GM21526 (cell line): ENCODE results near the gene LGI2.

Experiments
- ATAC-seq: cut with Tn5 transposase; IDR thresholded peaks from one replicate; pipeline ENCODE4 v1.9.1; 2021; ENCODE audit warnings: moderate library complexity; ENCODE audit not compliant: unreplicated experiment, low FRiP score

LGI2 gene

GRCh38 chr4:25000639-25001038 lies 30.1 kb downstream of the LGI2 start:
- no peak for ATAC-seq

DNA sequence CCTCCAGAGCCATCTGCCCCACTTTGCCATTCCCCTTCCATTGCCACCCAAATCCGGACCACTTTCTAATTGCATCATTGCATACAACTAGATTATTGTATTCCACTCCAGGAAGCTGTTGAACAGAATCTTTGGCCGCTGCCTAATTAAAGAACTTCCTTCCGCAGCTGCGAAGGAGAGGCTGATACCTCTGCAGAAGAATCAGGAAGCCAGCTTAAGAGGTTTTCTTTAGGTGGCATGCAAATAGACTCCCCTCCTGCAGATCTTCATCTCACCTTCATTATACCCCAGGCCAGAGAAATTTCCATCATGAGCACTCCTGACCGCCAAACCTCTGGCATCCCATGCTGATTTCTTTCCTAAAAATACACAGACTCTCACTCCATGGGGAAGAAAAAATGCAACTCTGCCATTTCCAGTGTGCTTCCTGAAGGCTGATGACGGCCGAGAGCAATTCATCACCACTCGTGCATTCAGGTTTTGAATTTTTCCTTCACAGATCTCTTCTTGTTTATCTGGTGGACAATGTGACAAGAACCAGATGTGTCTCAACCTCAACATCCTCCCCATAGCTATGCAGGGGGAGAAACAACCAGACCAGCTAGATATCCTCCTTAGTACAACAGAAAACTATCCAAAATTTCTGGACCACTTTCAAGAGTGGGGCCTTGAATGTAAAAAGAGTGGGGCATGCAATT lies 31.2 kb downstream of the LGI2 start:
- no peak for ATAC-seq

DNA sequence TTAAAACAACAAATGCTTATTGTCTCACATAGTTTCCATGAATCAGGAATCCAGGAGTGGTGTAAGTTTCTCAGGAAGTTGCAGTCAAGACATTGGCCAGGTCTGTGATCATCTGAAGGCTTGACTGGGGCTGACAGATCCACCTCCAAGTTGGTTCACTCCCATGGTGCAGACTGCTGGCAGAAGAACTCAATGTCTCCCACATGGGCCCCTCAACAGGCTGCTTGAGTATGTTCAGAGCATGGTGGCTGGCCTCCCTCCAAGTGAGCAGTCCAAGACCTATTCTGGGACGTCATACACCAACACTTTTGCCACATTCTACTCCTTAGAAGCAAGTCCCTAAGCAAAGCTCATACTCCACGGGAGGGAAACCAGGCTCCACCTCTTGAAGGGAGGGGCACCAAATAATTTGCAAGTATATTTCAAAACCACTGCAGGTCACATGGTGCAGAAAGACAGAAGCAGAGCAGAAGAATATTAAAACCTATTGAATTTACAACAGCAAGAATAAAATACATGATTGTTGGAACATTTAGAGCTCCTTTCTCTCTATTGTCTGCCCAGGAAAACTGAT lies 35.3 kb downstream of the LGI2 start:
- ATAC-seq: no peak

GRCh38 chr4:24993551-24994080 lies 37.1 kb downstream of the LGI2 start:
- ATAC-seq: no peak

DNA sequence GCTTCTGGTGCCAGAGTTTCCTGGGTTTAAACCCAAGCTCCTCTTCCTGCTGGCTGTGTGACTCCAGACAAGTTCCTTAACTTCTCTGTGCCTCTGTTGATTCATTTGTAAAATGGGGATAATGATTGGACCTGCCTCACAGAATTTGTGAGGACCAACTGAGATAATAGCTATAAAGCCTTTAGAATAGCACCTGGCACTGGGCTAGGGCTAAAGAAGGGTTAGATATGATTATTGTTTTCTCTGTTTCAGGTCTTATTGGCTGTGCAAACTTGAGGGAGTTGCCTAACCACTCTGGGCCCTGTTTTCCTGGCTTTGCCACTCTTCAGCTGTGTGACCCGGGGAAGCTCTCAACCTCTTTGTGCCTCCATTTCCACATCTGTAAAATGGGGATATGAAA lies 37.8 kb downstream of the LGI2 start:
- no peak for ATAC-seq

DNA sequence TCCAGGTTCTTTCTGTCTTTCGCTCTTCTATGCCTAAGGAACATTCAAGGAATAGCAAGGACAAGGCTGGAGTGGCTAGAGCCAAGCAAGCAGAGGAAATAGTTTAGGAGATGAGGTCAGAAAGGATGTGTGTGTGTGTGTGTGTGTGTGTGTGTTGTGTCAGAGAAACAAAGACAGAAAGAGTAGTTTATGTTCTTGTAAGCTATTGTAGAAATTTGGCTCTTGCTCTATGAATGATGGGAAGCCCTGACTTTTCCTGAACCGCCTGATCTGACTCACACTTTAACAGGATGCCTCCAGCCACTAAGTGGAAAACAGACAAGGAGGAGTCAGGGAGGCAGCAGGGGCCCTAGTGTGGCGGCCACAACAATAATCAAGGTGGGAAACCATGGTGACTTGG lies 39.7 kb downstream of the LGI2 start:
- ATAC-seq: no peak

DNA sequence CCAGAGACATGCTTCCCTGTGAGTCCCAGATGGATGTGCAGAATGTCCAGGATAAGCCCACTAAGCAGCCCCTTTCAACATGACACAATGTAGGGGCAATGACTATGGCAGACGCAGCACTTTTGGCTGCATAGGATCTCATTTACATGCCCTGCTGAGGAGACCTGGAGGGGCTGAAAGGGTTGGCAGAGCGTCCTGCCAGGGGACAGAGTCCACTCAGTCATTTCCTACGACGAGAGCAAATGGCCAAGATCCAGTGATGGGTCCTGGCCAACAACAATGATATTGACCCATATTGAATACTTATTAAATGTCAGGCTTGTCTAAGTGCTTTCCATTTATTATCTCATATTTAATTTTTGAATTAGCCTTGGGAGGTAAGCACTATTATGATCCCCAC lies 41.4 kb downstream of the LGI2 start:
- ATAC-seq: no peak

DNA sequence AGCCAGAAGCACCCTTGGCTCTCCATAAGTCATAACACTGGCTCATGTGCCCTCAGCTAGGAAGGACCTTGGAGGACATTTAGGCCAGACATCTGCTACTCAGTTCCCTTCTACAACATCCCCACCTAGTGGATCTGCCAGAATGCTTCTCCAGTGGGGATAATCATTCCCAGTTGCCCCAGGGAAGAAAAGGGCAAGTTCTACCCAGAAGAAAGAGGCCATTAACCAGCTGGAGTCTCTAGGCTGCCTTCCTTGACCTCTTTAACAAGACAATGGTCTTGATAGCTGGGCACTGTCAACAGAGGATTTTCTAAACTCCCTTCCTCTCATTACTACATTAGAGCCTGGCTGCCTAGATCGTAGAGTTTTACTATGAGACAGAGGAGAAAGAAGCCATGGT lies 42.0 kb downstream of the LGI2 start:
- no peak for ATAC-seq

- ATAC-seq: no peak
Measured at GRCh38 chr4:24984602-24985532, 45.9 kb downstream of the LGI2 start.

GRCh38 chr4:24980740-24981139 lies 50.0 kb downstream of the LGI2 start:
- ATAC-seq: no peak

- peak; percentile 52 for ATAC-seq
Measured at GRCh38 chr4:24980064-24980690, 50.6 kb downstream of the LGI2 start.

- ATAC-seq: no peak
Measured at GRCh38 chr4:24979554-24979953, 51.2 kb downstream of the LGI2 start.

- no peak for ATAC-seq
Measured at GRCh38 chr4:24978291-24979075, 52.3 kb downstream of the LGI2 start.

GRCh38 chr4:24975510-24975909 lies 55.2 kb downstream of the LGI2 start:
- ATAC-seq: no peak

- no peak for ATAC-seq
Measured at GRCh38 chr4:24973747-24974601, 56.8 kb downstream of the LGI2 start.

DNA sequence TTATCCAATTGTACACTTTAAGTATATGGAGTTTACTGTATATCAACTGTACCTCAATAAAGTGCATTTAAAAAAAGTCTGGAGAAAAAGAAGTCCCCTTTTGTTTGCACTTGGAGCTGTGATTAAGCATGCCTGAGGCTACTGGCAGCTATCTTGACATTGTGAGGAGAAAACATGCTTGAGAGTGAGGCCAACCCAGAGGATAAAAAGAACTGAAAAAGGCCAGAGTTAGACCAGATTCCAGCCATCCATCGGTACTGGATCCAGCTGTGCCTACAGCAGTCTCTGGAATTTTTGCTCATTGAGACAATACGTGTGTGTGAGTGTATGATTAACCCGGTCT lies 57.4 kb downstream of the LGI2 start:
- ATAC-seq: no peak

DNA sequence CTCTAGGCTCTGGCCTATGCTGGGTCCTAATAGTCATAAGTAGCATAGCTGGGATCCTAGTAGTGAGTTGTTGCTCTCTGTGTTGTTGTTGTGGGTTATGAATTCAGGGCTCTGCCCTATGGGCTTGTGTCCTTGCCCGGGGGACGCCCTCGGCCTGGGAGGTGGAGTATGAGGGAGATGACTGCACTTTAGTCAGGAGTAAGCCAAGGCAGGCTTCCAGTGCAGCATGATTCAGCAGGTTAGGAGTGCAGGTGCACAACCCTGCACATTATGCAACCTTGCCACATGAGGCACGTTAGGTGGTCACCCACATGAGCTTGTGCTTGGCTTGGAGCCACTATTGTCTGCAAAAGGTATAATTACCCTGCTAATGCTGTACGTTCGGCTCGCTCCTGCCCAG lies 59.6 kb downstream of the LGI2 start:
- ATAC-seq: no peak

- no peak for ATAC-seq
Measured at GRCh38 chr4:24970635-24971034, 60.1 kb downstream of the LGI2 start.

DNA sequence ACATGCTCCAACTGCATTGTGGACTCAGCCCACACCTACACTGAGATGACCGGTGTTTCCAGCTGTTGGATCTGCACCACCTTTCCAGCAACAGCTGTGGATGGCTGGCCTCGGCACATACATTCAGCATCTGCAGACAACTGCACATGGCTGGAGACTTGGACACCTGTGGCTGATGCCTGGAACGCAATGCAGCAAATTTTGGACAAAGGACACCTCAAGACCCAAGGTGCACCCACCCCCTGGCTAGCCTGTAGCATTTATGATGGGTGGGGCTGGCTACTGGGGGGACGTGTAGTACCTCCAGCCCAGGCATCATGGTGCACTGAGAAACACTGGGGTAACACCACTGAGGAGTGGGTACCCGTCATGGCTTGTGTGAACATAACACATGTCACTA lies 60.6 kb downstream of the LGI2 start:
- no peak for ATAC-seq
